Measurements from ENCODE around the gene LAMA2. TPM values are rescaled to one million over a fixed set of nuclear protein-coding genes. Genes with fewer than 3 reads are reported as not detected.
A peak's percentile ranks its signal among the peaks of the same experiment; 100 is the strongest.

The LAMA2 gene
- total RNA-seq, 1 donor: 9.4 TPM

DNA sequence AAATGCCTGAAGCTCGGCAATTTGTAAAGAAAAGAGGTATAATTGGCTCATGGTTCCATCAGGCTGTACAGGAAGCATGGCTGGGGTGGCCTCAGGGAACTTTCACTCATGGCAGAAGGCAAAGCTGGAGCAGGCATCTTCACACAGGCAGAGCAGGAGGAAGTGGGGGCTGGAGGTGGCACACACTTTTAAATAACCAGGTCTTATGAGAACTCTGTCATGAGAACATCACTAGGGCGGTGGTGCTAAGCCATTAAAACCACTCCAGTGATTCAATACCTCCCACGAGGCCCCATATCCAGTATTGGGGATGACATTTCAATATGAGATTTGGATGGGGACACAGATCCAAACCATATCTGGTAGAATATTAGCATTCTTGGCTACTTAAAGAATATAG lies 481.8 kb downstream of the LAMA2 start:
- H3K36me3 ChIP-seq (ENCODE audit: insufficient read depth, low read length): no peaks in the 10 kb centered on the region
- H3K9me3 ChIP-seq (ENCODE audit: low read depth, low read length): no peaks in the 10 kb centered on the region
- TF ChIP-seq, protein P1, sequence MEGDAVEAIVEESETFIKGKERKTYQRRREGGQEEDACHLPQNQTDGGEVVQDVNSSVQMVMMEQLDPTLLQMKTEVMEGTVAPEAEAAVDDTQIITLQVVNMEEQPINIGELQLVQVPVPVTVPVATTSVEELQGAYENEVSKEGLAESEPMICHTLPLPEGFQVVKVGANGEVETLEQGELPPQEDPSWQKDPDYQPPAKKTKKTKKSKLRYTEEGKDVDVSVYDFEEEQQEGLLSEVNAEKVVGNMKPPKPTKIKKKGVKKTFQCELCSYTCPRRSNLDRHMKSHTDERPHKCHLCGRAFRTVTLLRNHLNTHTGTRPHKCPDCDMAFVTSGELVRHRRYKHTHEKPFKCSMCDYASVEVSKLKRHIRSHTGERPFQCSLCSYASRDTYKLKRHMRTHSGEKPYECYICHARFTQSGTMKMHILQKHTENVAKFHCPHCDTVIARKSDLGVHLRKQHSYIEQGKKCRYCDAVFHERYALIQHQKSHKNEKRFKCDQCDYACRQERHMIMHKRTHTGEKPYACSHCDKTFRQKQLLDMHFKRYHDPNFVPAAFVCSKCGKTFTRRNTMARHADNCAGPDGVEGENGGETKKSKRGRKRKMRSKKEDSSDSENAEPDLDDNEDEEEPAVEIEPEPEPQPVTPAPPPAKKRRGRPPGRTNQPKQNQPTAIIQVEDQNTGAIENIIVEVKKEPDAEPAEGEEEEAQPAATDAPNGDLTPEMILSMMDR (IDR thresholded peaks at IDR 0.05; ENCODE audit: extremely low read depth, low read depth, low read length): no peak
- no peaks in the 10 kb centered on the region for H3K27me3 ChIP-seq (ENCODE audit: insufficient read depth, low read length)
- H3K27ac ChIP-seq (ENCODE audit: low read depth, low read length): no peak overlapping the region
- no peak overlapping the region for H2AFZ ChIP-seq (ENCODE audit: low read length)
- no peaks in the 10 kb centered on the region for H3K79me2 ChIP-seq (ENCODE audit: insufficient read depth, low read length)
- no peak overlapping the region for H3K4me2 ChIP-seq (ENCODE audit: insufficient read depth, low read length)
- H4K20me1 ChIP-seq (ENCODE audit: insufficient read depth, low read length): no peaks in the 10 kb centered on the region
- peaks cover 2% of the 10 kb centered on the region for H3K4me1 ChIP-seq (ENCODE audit: insufficient read depth, low read length)
- no peak overlapping the region for H3K4me3 ChIP-seq (ENCODE audit: insufficient read depth, low read length)
- DNase-seq (ENCODE audit: insufficient read length, low spot score, missing footprints): no peak

DNA sequence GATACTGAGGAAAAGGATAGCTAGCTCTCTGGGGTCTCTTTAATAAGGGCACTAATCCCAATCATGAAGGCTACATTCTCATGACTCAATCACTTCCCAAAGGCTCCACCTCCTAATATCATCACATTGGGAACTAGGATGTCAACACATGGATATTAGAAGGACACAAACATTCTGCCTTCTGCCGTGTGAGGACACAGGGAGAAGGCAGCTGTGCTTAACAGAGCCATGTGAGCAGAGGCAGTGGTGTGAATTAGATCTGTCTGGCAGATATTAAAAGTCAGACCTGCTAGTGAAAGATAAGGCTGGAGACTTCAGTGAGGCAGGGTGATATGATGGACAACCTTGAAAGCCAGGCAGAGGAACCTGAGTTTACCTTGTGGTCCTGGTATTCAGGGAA lies 485.1 kb downstream of the LAMA2 start:
- Histone ChIP-seq H4K20me1 (ENCODE audit: insufficient read depth, low read length) (no peaks in the 10 kb centered on the region), H3K9me3 (ENCODE audit: low read depth, low read length) (no peaks in the 10 kb centered on the region), H3K36me3 (ENCODE audit: insufficient read depth, low read length) (no peaks in the 10 kb centered on the region), H2AFZ (ENCODE audit: low read length) (no peak overlapping the region), H3K27me3 (ENCODE audit: insufficient read depth, low read length) (no peaks in the 10 kb centered on the region), H3K27ac (ENCODE audit: low read depth, low read length) (no peak overlapping the region), H3K4me2 (ENCODE audit: insufficient read depth, low read length) (no peak overlapping the region), H3K4me1 (ENCODE audit: insufficient read depth, low read length) (peaks cover 8% of the 10 kb centered on the region), H3K79me2 (ENCODE audit: insufficient read depth, low read length) (no peaks in the 10 kb centered on the region), H3K4me3 (ENCODE audit: insufficient read depth, low read length) (no peak overlapping the region)
- DNase-seq (ENCODE audit: insufficient read length, low spot score, missing footprints): no peak
- TF ChIP-seq, protein P1 (IDR thresholded peaks at IDR 0.05; ENCODE audit: extremely low read depth, low read depth, low read length): no peak

DNA sequence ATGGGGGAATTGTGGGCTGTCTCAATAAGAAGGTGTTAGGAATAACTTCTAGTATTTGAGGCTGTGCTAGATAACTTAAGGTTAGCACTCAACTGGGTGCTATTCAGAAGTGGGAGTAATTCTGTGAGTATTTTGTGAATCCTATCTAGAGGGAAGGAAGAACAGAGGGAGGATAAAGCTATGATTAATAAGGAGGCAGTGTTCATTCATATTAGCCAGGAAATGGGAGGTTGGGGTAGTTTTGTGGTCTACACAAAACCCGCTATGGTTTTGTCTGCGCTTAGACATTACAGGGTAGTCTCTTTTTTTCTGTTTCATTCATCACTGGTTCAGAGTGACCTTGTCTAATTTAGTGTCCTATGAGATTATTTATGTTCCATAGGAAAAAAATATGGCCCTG lies 486.0 kb downstream of the LAMA2 start:
- no peaks in the 10 kb centered on the region for H3K9me3 ChIP-seq (ENCODE audit: low read depth, low read length)

DNA sequence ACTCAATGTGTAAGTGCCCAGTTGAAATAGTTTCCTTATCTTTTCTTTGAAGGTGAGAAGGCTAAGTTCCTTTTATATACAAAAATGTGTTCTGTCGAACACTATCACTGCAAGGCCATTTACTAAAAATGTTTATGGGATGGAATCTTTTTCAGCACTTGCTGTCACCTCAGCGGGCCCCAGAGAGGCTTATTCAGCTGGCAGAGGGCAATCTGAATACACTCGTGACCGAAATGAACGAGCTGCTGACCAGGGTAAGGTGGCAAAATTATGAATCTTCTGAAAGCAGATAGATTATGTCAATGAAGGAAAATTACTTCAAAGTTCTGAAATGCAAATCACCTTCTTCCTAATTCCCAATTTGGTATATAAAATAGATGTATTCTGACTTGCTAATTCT lies 486.8 kb downstream of the LAMA2 start:
- H3K4me3 ChIP-seq (ENCODE audit: insufficient read depth, low read length): no peak overlapping the region
- H4K20me1 ChIP-seq (ENCODE audit: insufficient read depth, low read length): no peaks in the 10 kb centered on the region
- DNase-seq (ENCODE audit: insufficient read length, low spot score, missing footprints): no peak
- H3K36me3 ChIP-seq (ENCODE audit: insufficient read depth, low read length): no peaks in the 10 kb centered on the region
- H3K4me2 ChIP-seq (ENCODE audit: insufficient read depth, low read length): peak overlapping the region; percentile 76
- TF ChIP-seq, protein P1 (IDR thresholded peaks at IDR 0.05; ENCODE audit: extremely low read depth, low read depth, low read length): no peak
- no peaks in the 10 kb centered on the region for H3K9me3 ChIP-seq (ENCODE audit: low read depth, low read length)
- H3K27ac ChIP-seq (ENCODE audit: low read depth, low read length): no peak overlapping the region
- no peaks in the 10 kb centered on the region for H3K27me3 ChIP-seq (ENCODE audit: insufficient read depth, low read length)
- H3K4me1 ChIP-seq (ENCODE audit: insufficient read depth, low read length): peaks cover 8% of the 10 kb centered on the region
- no peak overlapping the region for H2AFZ ChIP-seq (ENCODE audit: low read length)
- no peaks in the 10 kb centered on the region for H3K79me2 ChIP-seq (ENCODE audit: insufficient read depth, low read length)

More for the DNA sequence above, 486.0 kb downstream of the LAMA2 start:
- no peak overlapping the region for H2AFZ ChIP-seq (ENCODE audit: low read length)
- H3K4me2 ChIP-seq (ENCODE audit: insufficient read depth, low read length): no peak overlapping the region
- H3K4me1 ChIP-seq (ENCODE audit: insufficient read depth, low read length): peaks cover 8% of the 10 kb centered on the region
- no peak for DNase-seq (ENCODE audit: insufficient read length, low spot score, missing footprints)
- TF ChIP-seq, protein P1 (IDR thresholded peaks at IDR 0.05; ENCODE audit: extremely low read depth, low read depth, low read length): no peak
- H3K79me2 ChIP-seq (ENCODE audit: insufficient read depth, low read length): no peaks in the 10 kb centered on the region
- H3K4me3 ChIP-seq (ENCODE audit: insufficient read depth, low read length): no peak overlapping the region
- H3K36me3 ChIP-seq (ENCODE audit: insufficient read depth, low read length): no peaks in the 10 kb centered on the region
- no peak overlapping the region for H3K27ac ChIP-seq (ENCODE audit: low read depth, low read length)
- H4K20me1 ChIP-seq (ENCODE audit: insufficient read depth, low read length): no peaks in the 10 kb centered on the region
- no peaks in the 10 kb centered on the region for H3K27me3 ChIP-seq (ENCODE audit: insufficient read depth, low read length)

All from osteoblast (primary cell).